Measurements from ENCODE around the gene ZAR1. TPM values are rescaled to one million over a fixed set of nuclear protein-coding genes. Genes with fewer than 3 reads are reported as not detected.
A peak's percentile ranks its signal among the peaks of the same experiment; 100 is the strongest.

ZAR1 gene
- total and polyA plus RNA-seq, 10 of the 15 experiments (the other 5 are each of a cell fraction or from before 2014, with no cell fraction given): not detected

GRCh38 chr4:48489683-48490011 lies 405 bp upstream of the ZAR1 start (continued):
- TF ChIP-seq CREB1 (IDR thresholded peaks at IDR 0.05; ENCODE audit: low read depth) (no peak), CEBPB (IDR thresholded peaks at IDR 0.05; ENCODE audit: borderline replicate concordance in 1 of 2, low read depth in 2 of 2, low read length in 2 of 2) (no peak), PAX8 (IDR thresholded peaks at IDR 0.05) (no peak), BMI1 (IDR thresholded peaks at IDR 0.05; ENCODE audit: borderline replicate concordance) (no peak), ATF7 (IDR thresholded peaks at IDR 0.05; ENCODE audit: low read depth) (no peak), NR2C1 (IDR thresholded peaks at IDR 0.05) (no peak), FOXK2 (IDR thresholded peaks at IDR 0.05) (no peak), MLLT1 (IDR thresholded peaks at IDR 0.05) (no peak), MTA3 (IDR thresholded peaks at IDR 0.05; ENCODE audit: borderline replicate concordance, low read length) (no peak)

GRCh38 chr4:48490680-48491513 lies 845 bp downstream of the ZAR1 start:
- RAD21 ChIA-PET (ENCODE audit: unreplicated experiment): no interaction called here
- no peaks in the 10 kb centered on the region for H3K79me2 ChIP-seq (ENCODE audit: control insufficient read depth, insufficient read depth, low read length)
- SMC1A ChIA-PET (ENCODE audit: uncharacterized antibody, unreplicated experiment): interaction anchor here (0.6 kb wide), 1 partner anchor 469 kb away, joined by 3 read pairs; no protein-coding TSS in a partner anchor
- ATAC-seq (peak; percentile 26; the same call in 2 of the 3 replicates), DNase-seq (ENCODE audit: low read depth, low spot score) (no peak), FAIRE-seq (no peak)
- POLR2A ChIA-PET: no interaction called here
- in situ Hi-C loops (cut with MboI) (no loop called here), intact Hi-C loops (cut with micrococcal nuclease; ENCODE audit: unreplicated experiment) (no loop called here)
- 83% methylated on average over 79 of the region's 104 CpGs for WGBS (ENCODE audit: insufficient coverage, insufficient replicate concordance, low lambda C conversion rate, missing lambda C conversion rate)
- BruUV-seq (replicated peaks): no TSS peak
- H3K27me3 ChIP-seq (replicated peaks in 1 of 2; ENCODE audit: control insufficient read depth in 2 of 2, insufficient read depth in 2 of 2, low read length in 1 of 2): peaks cover 6 to 21% of the 10 kb centered on the region in 2 experiments
- no peaks in the 10 kb centered on the region for H3K36me3 ChIP-seq (ENCODE audit: control insufficient read depth in 2 of 2, insufficient read depth in 2 of 2, low read length in 1 of 2)
- no peak overlapping the region for H3K4me3 ChIP-seq
- no peak overlapping the region for H3K27ac ChIP-seq (ENCODE audit: control insufficient read depth, insufficient read depth)
- H2AFZ ChIP-seq (ENCODE audit: control insufficient read depth, low read depth, low read length): no peak overlapping the region
- CTCF ChIA-PET: no interaction called here
- TF ChIP-seq NRF1 (conservative IDR thresholded peaks at IDR 0.05; ENCODE audit: low read depth, low read length) (no peak), SPI1 (IDR thresholded peaks at IDR 0.05; ENCODE audit: borderline replicate concordance, insufficient read depth, low read depth, low read length) (peak; percentile 53; the same call in 1 of the 2 replicates)
- no peaks in the 10 kb centered on the region; the same call in 1 of the 2 replicates for H4K20me1 ChIP-seq (ENCODE audit: control insufficient read depth, insufficient read depth)
- no peaks in the 10 kb centered on the region; the same call in 2 of the 3 replicates for H3K9me3 ChIP-seq (replicated peaks; ENCODE audit: control insufficient read depth, insufficient read depth, low read length)
- no peak overlapping the region for H3K9ac ChIP-seq (ENCODE audit: control insufficient read depth, insufficient read depth, low read length)
- no peaks in the 10 kb centered on the region for H3K4me1 ChIP-seq (ENCODE audit: control insufficient read depth, insufficient read depth, low read length)
- no peak overlapping the region; the same call in 1 of the 2 replicates for H3K4me2 ChIP-seq (ENCODE audit: control insufficient read depth, insufficient read depth)
